Measurements from ENCODE around the gene MYL7.
A peak's percentile ranks its signal among the peaks of the same experiment; 100 is the strongest.
"Not testable (repeated sequence)": the region's sequence is repeated elsewhere in the genome, so short reads cannot be mapped to it uniquely, and the experiment has no call there.

MYL7 gene

GRCh38 chr7:44172352-44172751 is 31.2 kb upstream of the MYL7 start:
- H3K4me3 ChIP-seq (ENCODE audit: low read depth, low read length): no peak overlapping the region
- H3K36me3 ChIP-seq (ENCODE audit: insufficient read depth, low read length): no peaks in the 10 kb centered on the region
- H3K4me1 ChIP-seq (ENCODE audit: control insufficient read depth, insufficient read depth, low read length, unreplicated experiment): peaks cover 3% of the 10 kb centered on the region
- peaks cover 11% of the 10 kb centered on the region; the same call in 1 of the 2 replicates for H3K27me3 ChIP-seq (ENCODE audit: insufficient read depth, low read length)
- H3K27ac ChIP-seq (ENCODE audit: low read depth, low read length): no peak overlapping the region
- no peak overlapping the region for H2AFZ ChIP-seq (ENCODE audit: low read length, unreplicated experiment)
- no peaks in the 10 kb centered on the region for H3K79me2 ChIP-seq (ENCODE audit: control insufficient read depth, insufficient read depth, low read length, unreplicated experiment)

DNA sequence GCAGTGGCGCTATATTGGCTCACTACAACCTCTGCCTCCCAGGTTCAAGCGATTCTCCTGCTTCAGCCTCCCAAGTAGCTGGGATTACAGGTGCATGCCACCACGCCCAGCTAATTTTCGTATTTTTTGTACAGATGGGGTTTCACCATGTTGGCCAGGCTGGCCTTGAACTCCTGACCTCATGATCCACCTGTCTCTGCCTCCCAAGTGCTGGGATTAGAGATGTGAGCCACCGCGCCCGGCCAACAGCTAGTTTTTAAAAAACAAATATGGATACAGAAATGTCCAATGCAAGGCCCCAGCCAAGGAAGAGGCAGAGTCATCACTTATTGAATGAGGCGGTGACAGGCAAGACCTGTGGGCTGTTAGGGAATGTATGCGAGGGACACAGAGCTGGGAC is 30.8 kb upstream of the MYL7 start:
- not testable (repeated sequence) for H3K27ac ChIP-seq (ENCODE audit: low read depth, low read length); H3K79me2 ChIP-seq (ENCODE audit: control insufficient read depth, insufficient read depth, low read length, unreplicated experiment); H3K4me3 ChIP-seq (ENCODE audit: low read depth, low read length); H2AFZ ChIP-seq (ENCODE audit: low read length, unreplicated experiment); H3K36me3 ChIP-seq (ENCODE audit: insufficient read depth, low read length); H3K4me1 ChIP-seq (ENCODE audit: control insufficient read depth, insufficient read depth, low read length, unreplicated experiment)
- H3K27me3 ChIP-seq (ENCODE audit: insufficient read depth, low read length): peaks cover 11% of the 10 kb centered on the region; the same call in 1 of the 2 replicates

DNA sequence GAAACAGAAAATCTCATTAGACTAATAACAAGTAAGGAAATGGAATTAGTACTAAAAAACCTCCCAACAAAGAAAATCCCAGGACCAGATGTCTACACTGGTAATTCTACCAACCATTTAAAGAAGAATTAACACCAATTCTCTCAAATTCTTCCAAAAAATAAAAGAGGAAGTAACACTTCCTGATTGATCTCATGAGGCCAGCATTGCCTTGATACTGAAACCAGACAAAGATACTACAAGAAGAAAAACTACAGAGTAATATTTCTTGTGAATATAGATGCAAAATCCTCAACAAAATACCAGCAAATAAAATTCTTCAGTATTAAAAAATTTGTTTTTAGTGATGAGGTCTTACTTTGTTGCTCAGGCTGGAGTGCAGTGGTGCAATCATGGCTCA is 26.8 kb upstream of the MYL7 start:
- no peak overlapping the region for H3K4me3 ChIP-seq (ENCODE audit: low read depth, low read length)
- H3K4me1 ChIP-seq (ENCODE audit: control insufficient read depth, insufficient read depth, low read length, unreplicated experiment): no peaks in the 10 kb centered on the region
- no peaks in the 10 kb centered on the region for H3K79me2 ChIP-seq (ENCODE audit: control insufficient read depth, insufficient read depth, low read length, unreplicated experiment)
- no peaks in the 10 kb centered on the region for H3K36me3 ChIP-seq (ENCODE audit: insufficient read depth, low read length)
- no peaks in the 10 kb centered on the region for H3K27me3 ChIP-seq (ENCODE audit: insufficient read depth, low read length)
- H3K27ac ChIP-seq (ENCODE audit: low read depth, low read length): no peak overlapping the region
- peak overlapping the region; percentile 32 for H2AFZ ChIP-seq (ENCODE audit: low read length, unreplicated experiment)

- H3K79me2 ChIP-seq (ENCODE audit: control insufficient read depth, insufficient read depth, low read length, unreplicated experiment): no peaks in the 10 kb centered on the region
- H3K4me3 ChIP-seq (ENCODE audit: low read depth, low read length): no peak overlapping the region
- H3K27me3 ChIP-seq (ENCODE audit: insufficient read depth, low read length): no peaks in the 10 kb centered on the region
- no peaks in the 10 kb centered on the region for H3K4me1 ChIP-seq (ENCODE audit: control insufficient read depth, insufficient read depth, low read length, unreplicated experiment)
- H3K36me3 ChIP-seq (ENCODE audit: insufficient read depth, low read length): no peaks in the 10 kb centered on the region
- no peak overlapping the region for H2AFZ ChIP-seq (ENCODE audit: low read length, unreplicated experiment)
- no peak overlapping the region for H3K27ac ChIP-seq (ENCODE audit: low read depth, low read length)
Measured at GRCh38 chr7:44163591-44163990, 22.5 kb upstream of the MYL7 start.

DNA sequence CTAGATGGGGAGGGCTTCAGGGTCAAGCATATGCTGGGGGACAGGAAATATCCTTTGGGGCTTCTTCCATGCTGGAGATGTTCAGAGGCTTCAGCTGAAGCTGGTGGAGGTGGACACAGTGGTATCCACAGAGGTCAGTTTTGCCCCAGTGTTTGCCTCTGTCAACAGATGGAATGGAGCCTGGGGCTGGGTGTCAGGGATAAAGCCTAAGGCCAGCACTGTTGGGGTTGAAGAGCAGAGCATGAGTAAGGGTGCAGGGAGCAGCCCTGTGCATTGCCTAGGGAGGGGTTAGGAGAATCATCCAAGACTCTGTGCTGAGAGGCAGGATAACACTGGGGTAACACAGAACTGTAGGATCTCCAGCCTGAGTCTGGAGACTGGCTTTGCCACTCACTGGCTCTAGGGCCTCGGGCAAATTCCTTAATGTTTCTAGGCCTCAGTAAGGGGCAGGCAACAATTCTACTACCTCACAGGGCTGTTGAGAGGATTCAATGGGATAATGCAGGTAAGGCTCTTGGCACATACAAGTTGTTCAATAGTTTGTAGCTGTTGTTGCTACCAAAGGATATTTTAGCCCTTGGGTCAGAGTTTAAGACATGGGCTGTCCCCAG is 21.8 kb upstream of the MYL7 start:
- Histone ChIP-seq H2AFZ (ENCODE audit: low read length, unreplicated experiment) (no peak overlapping the region), H3K27ac (ENCODE audit: low read depth, low read length) (no peak overlapping the region), H3K4me3 (ENCODE audit: low read depth, low read length) (no peak overlapping the region), H3K27me3 (ENCODE audit: insufficient read depth, low read length) (no peaks in the 10 kb centered on the region), H3K4me1 (ENCODE audit: control insufficient read depth, insufficient read depth, low read length, unreplicated experiment) (no peaks in the 10 kb centered on the region), H3K36me3 (ENCODE audit: insufficient read depth, low read length) (no peaks in the 10 kb centered on the region), H3K79me2 (ENCODE audit: control insufficient read depth, insufficient read depth, low read length, unreplicated experiment) (no peaks in the 10 kb centered on the region)

GRCh38 chr7:44162179-44162578 is 21.0 kb upstream of the MYL7 start:
- no peaks in the 10 kb centered on the region for H3K79me2 ChIP-seq (ENCODE audit: control insufficient read depth, insufficient read depth, low read length, unreplicated experiment)
- H3K36me3 ChIP-seq (ENCODE audit: insufficient read depth, low read length): no peaks in the 10 kb centered on the region
- H3K27ac ChIP-seq (ENCODE audit: low read depth, low read length): no peak overlapping the region
- no peaks in the 10 kb centered on the region for H3K4me1 ChIP-seq (ENCODE audit: control insufficient read depth, insufficient read depth, low read length, unreplicated experiment)
- H3K4me3 ChIP-seq (ENCODE audit: low read depth, low read length): no peak overlapping the region
- no peak overlapping the region for H2AFZ ChIP-seq (ENCODE audit: low read length, unreplicated experiment)
- H3K27me3 ChIP-seq (ENCODE audit: insufficient read depth, low read length): no peaks in the 10 kb centered on the region

DNA sequence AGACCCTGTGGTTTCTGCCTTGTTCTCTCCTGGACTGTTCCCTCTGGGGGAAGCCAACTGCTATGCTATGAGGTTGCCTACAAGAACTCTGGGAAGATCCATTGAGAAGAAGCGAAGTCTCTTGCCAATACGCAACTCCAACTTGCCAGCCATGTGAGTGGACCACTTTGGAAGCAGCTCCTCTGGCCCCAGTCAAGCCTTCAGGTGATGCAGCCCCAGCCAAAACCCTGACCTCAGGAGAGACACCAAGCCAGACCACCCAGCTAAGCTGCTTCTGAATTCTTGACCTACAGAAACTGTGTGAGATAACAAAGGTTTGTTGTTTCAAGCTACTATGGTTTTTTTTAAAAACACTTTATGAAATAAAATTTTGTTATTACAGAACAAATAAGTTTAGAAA is 20.2 kb upstream of the MYL7 start:
- no peaks in the 10 kb centered on the region for H3K4me1 ChIP-seq (ENCODE audit: control insufficient read depth, insufficient read depth, low read length, unreplicated experiment)
- H3K36me3 ChIP-seq (ENCODE audit: insufficient read depth, low read length): no peaks in the 10 kb centered on the region
- no peak overlapping the region for H3K27ac ChIP-seq (ENCODE audit: low read depth, low read length)
- H2AFZ ChIP-seq (ENCODE audit: low read length, unreplicated experiment): no peak overlapping the region
- no peak overlapping the region for H3K4me3 ChIP-seq (ENCODE audit: low read depth, low read length)
- no peaks in the 10 kb centered on the region for H3K27me3 ChIP-seq (ENCODE audit: insufficient read depth, low read length)
- H3K79me2 ChIP-seq (ENCODE audit: control insufficient read depth, insufficient read depth, low read length, unreplicated experiment): no peaks in the 10 kb centered on the region

DNA sequence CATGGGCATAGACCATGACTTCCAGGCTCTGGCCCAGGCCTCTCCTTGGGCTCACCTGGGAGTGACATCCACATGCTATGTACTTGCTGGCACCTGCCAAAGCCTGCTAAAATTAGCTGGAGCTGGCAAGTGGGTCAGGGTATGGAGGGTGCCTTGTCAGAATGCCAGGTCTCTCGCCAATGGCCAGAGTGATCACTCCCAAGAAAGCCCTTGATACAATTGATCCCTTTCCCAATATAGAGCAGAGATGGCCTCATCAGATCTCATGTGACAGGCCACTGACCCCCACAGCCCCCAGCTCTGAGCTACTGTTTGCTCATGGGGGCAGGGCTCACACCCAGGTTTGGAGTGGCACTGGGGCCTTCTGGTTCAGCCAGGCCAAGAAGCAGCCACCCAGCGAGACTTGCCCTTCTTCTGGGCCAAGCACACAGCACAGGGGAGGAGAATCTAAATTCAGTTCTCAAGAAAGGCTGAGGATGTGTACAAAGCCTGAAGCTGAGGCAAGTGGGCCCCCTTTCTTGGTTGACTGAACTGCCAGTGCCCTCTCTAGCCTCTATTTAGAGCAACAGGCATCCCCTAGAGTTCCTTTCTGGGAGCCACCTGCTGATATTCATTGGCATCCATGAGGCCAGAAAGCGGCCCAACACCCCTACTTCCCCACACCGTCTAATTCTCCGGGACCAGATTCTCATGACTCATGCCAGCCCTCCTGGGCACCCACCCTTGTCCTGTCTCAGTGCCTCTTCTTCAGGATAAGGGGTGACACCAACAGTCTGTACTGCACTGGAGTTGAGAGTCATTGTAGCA is 18.9 kb upstream of the MYL7 start:
- Histone ChIP-seq H2AFZ (ENCODE audit: low read length, unreplicated experiment) (no peak overlapping the region), H3K36me3 (ENCODE audit: insufficient read depth, low read length) (no peaks in the 10 kb centered on the region), H3K27me3 (ENCODE audit: insufficient read depth, low read length) (no peaks in the 10 kb centered on the region), H3K27ac (ENCODE audit: low read depth, low read length) (no peak overlapping the region), H3K4me3 (ENCODE audit: low read depth, low read length) (no peak overlapping the region), H3K4me1 (ENCODE audit: control insufficient read depth, insufficient read depth, low read length, unreplicated experiment) (no peaks in the 10 kb centered on the region), H3K79me2 (ENCODE audit: control insufficient read depth, insufficient read depth, low read length, unreplicated experiment) (no peaks in the 10 kb centered on the region)

DNA sequence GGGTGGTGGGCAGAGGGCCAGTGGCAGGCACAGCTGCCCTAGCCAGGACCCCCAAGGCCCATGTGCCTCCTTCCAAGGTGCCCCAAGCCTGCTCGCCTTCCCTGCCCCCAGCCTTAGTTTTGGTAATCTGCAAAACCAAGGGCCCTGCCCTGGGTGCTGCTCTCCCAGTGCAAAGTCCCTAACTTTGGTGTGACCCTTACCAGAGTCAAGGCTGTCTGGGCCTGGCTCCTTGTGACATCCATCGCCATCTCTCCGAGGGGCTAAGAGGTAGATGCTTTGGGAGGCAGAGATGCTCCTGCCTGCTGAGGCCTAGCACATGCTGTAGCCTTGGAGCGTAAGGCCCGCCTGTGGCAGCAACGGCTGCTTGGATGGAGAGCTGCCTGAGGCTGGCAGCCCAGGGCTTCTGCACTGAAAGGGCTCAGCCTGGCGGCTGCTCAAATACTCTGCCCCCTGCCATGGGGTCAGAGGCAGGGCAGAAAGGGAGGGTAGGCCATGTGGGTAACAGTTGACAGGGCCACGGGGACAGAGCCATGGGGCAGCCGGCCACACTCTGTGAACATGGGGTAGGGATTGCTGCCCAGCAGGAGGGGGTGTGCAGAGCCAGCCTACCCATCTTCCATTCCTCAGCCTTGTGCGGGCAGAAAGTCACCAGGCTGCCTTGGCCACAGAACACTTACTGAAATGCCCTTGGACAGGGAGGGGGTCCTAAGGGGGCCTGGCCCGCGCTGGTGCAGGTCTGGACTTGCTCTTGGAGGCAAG is 17.9 kb upstream of the MYL7 start:
- no peak overlapping the region for H3K27ac ChIP-seq (ENCODE audit: low read depth, low read length)
- no peaks in the 10 kb centered on the region for H3K27me3 ChIP-seq (ENCODE audit: insufficient read depth, low read length)
- H3K4me1 ChIP-seq (ENCODE audit: control insufficient read depth, insufficient read depth, low read length, unreplicated experiment): no peaks in the 10 kb centered on the region
- no peak overlapping the region for H3K4me3 ChIP-seq (ENCODE audit: low read depth, low read length)
- H3K79me2 ChIP-seq (ENCODE audit: control insufficient read depth, insufficient read depth, low read length, unreplicated experiment): no peaks in the 10 kb centered on the region
- H3K36me3 ChIP-seq (ENCODE audit: insufficient read depth, low read length): no peaks in the 10 kb centered on the region
- H2AFZ ChIP-seq (ENCODE audit: low read length, unreplicated experiment): no peak overlapping the region

DNA sequence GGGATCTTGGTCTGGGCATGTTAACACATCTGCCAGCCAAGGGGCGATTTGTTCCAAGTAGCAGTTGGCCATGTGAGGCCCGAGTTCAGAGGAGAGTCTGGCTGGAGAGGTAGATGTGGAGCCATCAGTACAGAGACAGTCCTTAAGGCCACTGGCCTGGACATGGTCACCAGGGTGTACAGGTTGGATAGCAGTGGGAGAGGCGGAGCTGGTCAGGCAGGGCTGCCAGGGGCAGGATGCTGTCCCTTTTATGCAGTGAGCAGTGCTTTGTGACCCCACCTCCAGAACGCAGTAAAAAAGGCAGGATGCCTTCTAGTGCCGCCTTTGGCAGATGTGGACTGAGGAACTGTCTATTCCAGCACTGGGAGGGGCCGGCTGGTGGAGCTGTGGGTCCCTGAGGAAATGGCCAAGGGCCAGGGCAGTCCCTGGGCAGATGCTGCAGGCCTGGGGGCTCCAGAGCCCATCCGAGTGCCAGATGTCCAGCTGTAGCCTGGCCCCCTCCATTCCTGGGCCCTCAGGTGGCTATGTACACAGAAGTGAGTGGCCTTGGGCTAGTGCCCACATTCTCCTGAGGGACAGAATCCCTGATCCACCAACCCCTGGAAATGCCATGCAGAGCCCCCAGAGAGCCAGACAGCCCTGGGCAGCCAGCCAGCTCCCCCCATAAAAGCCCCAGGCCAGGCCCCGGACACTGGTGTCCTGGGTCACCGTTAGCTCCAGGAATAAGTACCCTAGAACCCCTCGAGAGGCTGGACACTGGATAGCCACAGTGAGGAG is 17.2 kb upstream of the MYL7 start:
- H3K4me3 ChIP-seq (ENCODE audit: low read depth, low read length): no peak overlapping the region
- H3K4me1 ChIP-seq (ENCODE audit: control insufficient read depth, insufficient read depth, low read length, unreplicated experiment): no peaks in the 10 kb centered on the region
- H3K27ac ChIP-seq (ENCODE audit: low read depth, low read length): no peak overlapping the region
- H2AFZ ChIP-seq (ENCODE audit: low read length, unreplicated experiment): no peak overlapping the region
- no peaks in the 10 kb centered on the region for H3K27me3 ChIP-seq (ENCODE audit: insufficient read depth, low read length)
- H3K79me2 ChIP-seq (ENCODE audit: control insufficient read depth, insufficient read depth, low read length, unreplicated experiment): no peaks in the 10 kb centered on the region
- H3K36me3 ChIP-seq (ENCODE audit: insufficient read depth, low read length): no peaks in the 10 kb centered on the region
